ENCODE measurements around the gene MARCHF2.

MARCHF2 gene

GRCh38 chr19:8481616-8482015 lies 68.5 kb downstream of the MARCHF2 start:
- DNase-seq: no peak

GRCh38 chr19:8482696-8483095 lies 69.6 kb downstream of the MARCHF2 start:
- DNase-seq: no peak

GRCh38 chr19:8483165-8483564 lies 70.1 kb downstream of the MARCHF2 start:
- DNase-seq: no peak

- DNase-seq: no peak
Measured at GRCh38 chr19:8484331-8484894, 71.3 kb downstream of the MARCHF2 start.

- DNase-seq: no peak
Measured at GRCh38 chr19:8485561-8486371, 72.7 kb downstream of the MARCHF2 start.

GRCh38 chr19:8486661-8487136 lies 73.6 kb downstream of the MARCHF2 start:
- no peak for DNase-seq

GRCh38 chr19:8487137-8487851 lies 74.2 kb downstream of the MARCHF2 start:
- no peak for DNase-seq

GRCh38 chr19:8488365-8488764 lies 75.3 kb downstream of the MARCHF2 start:
- no peak for DNase-seq
